Kasumi-1 (cell line): Measurements from ENCODE around the gene SLC25A17.
"Not testable (repeated sequence)": the region's sequence is repeated elsewhere in the genome, so short reads cannot be mapped to it uniquely, and the experiment has no call there.

Experiments used
- DNase-seq, 2 experiments: peaks; one replicate each; lab custom pipeline; 2025; lab: John Stamatoyannopoulos, UW

SLC25A17 gene

DNA sequence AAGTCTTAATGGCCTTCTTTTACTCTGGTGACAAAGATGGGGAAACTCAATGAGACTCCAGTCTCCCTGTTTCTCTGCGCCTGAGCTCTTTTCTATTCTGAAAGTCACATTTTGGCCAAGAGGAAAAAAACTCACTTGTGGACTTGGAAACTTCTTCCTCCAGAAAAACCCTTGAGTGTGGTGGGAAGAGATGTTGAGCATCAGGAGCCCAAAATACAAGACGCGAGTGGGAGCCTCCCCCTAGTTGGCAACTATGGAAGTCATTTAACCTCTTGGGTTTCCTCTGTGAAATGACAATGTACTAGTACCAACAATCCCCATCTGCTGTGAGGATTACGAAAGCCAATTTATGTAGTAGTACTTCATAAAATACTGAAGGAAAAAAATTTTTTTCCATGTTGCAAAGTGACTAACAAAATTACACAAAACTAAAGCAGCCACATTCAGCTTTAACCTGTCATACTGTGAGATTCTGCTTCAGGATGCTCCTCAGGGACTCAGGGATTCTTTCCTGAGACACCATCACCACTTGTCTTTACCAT lies 524 bp upstream of the SLC25A17 start:
- DNase-seq: peak; percentile 27 to 42

DNA sequence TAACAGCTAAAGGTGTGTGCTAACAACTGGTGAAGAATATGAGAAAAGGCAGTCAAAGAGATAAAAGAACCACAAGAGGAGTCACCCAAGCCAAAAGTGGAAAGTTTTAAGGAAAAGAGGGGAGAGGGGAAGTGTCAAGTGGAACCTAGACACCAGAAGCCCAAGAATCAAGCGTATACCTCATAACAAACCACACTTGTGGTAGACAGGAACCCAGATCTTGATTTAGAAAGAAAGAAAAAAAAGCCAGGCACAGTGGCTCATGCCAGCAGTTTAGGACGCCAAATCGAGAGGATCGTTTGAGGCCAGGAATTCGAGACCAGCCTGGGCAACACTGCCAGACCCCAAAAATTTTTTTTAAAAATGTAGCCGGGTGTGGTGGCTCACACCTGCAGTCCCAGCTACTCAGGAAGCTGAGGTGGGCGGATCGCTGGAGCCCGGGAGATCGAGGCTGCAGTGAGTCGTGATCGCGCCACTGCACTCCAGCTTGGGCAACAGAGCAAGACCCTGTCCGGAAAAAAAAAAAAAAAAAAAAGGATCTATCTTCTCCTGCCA lies 877 bp downstream of the SLC25A17 start:
- DNase-seq: peak in 1 of 2 experiments; percentile 14

DNA sequence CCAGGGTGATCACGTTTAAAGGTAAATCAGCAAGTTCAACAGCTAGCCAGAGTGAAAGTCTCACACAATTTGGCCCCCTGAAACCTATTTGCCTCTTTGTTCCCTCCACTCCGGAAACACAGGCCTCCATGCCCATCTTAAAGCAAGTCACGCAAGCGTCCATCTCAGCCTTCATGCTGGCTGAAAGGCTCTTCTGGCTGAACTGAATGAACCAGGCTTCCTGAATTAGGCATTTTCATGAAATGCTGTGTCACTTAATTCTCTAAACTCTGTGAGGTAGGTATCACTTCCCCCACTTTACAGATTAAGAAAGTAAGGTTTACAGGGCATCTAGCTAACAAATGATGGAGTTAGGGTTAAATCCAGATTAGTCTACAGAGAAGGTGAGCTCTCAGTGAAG lies 1.4 kb downstream of the SLC25A17 start:
- DNase-seq: no peak

DNA sequence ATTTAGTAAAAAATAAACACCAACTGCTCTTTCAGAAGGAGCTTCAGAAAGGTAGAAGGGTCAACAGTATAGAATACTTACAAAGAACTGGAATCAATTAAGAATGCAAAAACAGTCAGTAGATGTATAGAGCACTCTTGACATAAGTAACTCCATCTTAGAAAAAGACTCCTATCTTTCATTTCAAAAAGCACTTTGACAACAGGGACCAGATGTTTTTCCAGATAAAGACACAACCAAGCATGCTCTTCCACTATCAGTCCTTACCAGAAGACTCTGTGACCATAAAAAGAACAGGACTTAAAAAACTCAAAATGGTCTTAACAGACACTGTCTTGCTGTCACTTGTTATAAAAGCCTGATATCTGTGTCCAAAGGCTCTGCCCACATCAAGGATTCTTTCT lies 5.2 kb downstream of the SLC25A17 start:
- no peak for DNase-seq

DNA sequence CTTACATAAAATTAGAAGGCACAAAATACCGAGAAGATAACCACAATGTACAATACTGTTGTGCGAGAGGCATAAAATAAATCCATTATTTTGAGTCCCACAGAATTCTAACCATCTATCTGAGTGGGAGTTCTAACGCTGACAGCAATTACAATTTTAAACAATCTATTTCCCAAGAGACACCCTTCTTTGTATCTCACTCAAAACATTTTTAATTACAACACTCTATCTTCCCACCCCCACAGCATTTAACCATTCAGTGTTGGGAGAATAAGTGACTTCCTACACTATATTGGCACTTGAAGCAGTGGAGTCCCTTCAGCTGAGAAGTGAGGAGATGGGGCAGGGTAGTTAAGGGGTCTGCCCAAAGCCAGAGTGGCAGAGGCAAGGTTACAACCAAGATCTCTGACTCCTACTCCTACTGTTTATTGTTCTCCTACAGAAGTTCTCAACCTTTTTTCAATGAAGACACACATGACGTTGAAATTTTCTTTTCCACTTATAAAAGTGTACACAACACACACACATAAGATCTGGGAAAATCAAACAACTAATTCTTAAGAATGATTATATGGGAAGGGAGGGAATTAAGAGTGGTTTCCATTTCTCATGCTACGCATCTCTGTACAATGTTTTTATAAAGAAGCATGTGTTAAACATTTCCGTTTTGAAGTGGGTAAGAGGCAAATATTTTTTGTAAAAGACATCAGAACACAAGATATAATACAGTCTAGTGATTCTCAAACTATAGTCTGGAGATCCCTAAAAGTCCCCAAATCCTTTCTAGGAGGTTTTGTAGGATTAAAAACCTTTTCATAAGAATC lies 10.9 kb downstream of the SLC25A17 start:
- DNase-seq: no peak

DNA sequence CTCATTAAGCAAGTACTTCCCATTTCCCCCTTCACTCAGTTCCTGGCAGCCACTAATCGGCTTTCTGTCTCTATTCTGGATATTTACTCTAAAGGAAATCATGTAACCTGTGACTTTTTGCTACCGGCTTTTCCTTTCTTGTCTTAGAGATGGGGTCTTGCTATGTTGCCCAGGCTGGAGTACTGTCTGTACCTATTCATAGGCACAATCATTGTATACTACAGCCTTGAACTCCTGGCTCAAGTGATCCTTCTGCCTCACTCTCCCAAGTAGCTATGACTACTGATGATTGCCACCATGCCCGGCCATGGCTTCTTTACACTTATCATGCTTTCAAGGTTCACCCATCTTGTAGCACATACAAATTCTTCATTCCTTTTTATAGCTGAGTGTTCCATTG lies 12.4 kb downstream of the SLC25A17 start:
- no peak for DNase-seq

DNA sequence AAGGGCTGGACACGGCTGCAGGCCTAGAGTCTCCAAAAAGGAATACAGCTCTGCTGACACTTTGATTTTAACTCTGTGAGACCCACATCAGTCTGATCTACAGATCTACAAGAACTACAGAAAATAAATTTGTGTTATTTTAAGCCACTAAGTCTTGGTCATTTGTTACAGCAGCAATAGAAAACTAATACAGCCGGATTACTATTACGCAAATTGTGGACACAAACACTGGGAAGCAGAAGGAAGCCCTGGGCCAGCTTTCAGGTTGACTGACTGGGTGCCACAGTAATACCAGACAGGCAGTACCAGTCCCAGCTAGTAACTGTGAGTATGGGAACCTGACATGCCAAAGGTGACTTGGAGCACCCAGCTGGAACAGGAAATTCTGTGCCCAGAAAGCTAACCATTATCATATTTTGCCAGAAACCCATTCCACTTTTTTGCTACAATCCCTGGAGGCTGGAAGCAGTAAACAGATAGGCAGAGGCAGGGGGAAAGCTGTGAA lies 13.4 kb downstream of the SLC25A17 start:
- DNase-seq: no peak

DNA sequence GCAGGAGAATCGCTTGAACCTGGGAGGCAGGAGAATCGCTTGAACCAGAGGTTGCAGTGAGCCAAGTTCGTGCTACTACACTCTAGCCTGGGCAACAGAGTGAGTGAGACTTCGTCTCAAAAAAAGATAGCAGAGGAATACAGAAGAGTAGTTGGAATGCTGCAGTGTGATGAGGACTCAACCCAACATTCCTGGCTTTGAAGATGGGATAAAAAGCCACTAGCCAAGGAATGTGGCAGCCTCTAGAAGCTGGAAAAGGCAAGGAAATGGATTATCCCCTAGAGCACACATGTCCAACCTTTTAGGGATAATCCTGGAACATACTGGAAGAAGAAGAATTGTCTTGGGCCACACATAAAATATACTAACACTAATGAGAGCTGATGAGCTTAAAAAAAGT lies 13.9 kb downstream of the SLC25A17 start:
- no peak for DNase-seq

DNA sequence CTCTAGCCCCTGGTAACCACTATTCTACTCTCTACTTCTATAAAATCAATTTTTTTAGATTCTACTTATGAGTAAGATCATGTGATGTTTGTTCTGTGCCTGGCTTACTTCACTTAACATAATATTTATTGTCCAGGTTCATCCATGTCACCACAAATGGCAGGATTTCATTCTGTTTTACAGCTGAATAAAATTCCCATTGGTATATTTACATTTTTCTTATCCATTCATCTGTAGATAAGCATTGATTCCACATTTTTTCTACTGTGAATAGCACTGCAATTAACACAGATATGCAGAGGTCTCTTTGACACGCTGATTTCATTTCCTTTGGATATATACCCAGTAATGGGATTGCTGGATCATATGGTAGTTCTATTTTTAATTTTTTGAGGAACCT lies 15.8 kb downstream of the SLC25A17 start:
- DNase-seq: no peak

DNA sequence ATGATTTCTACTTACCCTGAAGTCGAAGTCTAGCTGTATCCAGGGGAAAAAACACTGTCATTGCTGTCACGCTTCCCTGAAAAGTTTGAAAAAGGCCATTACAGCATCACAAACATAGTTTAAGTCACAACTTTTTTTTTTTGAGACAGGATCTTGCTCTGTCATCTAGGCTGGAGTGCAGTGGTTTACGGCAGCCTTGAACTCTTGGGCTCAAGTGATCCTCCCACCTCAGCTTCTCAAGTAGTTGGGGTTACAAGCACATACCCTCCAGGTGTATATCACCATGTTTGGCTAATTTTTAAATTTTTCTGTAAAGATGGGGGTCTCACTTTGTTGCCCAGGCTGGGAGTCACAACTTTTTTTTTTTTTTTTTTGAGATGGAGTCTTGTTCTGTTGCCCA lies 20.1 kb downstream of the SLC25A17 start:
- DNase-seq: no peak

DNA sequence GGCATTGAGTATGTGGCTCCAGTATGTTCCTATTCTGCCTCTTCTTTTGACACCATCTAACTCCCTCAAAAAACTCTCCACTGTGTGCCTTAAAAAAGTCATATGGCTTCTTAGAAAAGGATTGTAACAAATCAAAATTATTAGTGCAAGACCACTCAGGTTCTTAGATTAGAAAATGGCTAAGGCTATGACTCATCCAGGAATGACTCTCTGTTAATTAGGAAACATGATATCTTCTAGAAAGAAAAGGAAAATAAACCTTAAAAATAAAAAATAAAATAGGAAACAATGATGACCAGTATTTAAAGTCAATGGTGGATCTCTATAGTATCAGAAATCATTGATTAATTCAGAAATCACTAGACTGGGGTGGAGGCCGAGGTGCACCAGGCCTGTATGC lies 21.7 kb downstream of the SLC25A17 start:
- DNase-seq: no peak

DNA sequence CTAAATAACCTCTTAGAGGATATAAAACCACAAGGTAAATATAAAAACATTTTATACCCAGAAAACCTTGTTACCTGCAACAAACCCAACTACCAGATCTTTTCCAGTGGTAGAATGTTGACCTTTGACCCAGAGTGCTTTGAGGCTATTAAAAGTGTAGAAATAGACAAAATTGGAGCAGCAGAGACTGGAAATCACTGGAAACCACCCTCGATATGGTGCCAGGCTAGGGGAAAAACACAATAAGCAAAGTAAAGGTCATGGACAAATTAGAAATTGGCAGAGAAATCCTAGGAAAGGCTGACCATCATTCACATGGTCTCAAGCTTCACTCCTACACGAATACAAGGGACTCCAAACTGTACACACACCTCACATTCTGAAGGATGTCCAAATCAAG lies 26.7 kb downstream of the SLC25A17 start:
- DNase-seq: no peak

DNA sequence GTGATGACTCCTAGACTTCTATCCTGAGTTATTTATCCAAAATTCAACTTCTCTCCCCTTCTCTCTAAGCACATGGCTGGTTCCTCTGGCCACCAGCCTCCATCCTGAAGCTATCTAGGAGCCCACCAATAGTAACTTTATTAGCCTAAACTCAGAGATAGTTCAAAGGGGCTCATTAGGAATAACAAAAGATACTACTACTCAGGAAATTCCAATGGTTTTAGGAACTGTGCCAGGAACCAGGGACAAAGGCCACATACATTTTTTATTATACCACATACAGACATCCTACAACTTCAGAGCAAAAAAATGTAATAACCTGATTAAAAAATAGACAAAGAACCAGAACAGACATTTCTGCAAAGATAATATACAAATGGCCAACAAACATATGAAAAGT lies 27.9 kb downstream of the SLC25A17 start:
- no peak for DNase-seq

DNA sequence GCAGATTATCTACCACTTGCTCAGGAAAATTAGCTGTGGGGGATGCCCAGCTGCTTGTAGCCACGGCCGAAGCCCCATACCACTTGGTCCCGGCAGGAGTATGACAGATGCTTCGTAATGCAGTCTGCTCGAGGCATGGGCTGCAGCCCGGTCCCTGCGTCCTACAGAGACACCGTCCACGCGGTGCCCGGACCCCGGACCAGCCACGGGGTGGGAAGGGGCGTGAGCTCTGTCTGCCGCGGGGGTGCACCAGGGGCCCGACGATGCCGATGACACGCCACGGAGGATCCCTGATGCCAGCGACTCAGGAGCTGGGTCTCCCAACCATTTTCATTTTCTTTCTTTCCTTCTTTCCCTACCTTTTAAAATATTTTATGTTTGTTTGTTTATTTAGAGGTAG lies 30.0 kb downstream of the SLC25A17 start:
- no peak for DNase-seq

DNA sequence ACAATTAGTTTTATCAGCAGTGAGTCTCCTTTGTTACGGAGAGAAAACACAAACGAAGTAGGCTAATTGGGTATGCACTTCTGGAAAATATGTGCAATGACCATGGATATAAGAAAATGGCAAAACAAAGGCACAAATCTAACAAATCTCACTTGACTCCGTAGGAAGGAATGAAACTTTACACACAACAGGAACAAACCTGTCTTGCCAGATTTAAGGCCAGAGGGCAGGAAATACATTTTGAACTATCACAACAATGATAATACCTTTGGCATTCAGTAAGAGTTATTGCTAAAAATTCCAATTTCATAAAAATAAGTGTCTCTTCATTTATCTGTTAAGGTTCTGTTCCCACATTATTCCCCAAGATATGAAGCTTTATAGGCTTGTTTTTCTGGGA lies 36.6 kb downstream of the SLC25A17 start:
- DNase-seq: no peak

DNA sequence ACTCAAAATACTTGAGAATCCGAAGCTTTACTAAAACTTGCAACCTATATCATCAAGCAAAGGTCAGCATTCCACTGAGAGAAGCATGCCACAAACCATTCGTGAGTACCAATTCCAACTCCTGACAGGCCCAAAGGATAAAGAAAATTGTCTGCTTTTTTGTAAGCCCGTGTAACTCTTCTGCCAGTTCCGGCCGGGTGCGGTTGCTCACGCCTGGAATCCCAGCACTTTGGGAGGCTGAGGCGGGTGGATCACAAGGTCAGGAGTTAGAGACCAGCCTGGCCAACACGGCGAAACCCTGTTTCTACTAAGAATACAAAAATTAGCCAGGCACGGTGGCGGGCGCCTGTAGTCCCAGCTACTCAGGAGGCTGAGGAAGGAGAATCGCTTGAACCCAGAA lies 37.4 kb downstream of the SLC25A17 start:
- DNase-seq: not testable (repeated sequence)

DNA sequence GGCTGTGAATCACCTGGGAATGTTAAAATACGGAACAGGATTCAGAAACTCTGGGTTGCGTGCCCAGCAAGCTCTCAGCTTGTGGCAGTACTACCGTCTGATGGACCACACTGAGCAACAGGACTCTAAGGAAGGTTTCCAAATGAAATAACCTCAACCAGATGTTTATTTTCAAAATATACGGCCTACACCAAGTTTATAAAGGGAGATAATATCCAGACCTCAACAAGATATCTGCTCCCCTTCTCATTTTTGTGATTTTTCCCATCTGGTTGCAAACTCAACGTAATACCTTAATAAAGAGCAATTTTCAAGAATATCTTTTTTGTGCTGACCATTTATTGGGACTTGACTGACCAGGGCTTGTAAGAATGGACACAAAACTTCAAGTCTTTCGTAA lies 49.4 kb downstream of the SLC25A17 start:
- DNase-seq: no peak

DNA sequence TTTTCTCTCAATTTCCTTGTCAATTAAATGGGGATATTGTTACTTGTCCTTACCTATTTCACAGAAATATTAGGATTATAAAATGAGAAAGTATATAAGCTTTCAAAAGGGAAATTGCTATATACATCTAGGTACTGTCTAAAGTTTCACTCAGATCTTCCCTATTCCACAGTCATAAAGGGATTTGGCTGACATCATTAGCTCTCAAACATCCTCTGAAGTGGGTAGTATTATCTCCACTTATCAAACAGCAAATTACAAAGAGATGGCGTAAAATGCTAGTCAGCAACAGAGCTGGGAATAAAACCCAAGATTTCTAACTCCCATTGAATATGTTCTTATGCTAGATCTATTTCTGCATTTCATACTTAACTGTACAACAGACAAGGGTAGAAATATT lies 50.9 kb downstream of the SLC25A17 start:
- DNase-seq: no peak

DNA sequence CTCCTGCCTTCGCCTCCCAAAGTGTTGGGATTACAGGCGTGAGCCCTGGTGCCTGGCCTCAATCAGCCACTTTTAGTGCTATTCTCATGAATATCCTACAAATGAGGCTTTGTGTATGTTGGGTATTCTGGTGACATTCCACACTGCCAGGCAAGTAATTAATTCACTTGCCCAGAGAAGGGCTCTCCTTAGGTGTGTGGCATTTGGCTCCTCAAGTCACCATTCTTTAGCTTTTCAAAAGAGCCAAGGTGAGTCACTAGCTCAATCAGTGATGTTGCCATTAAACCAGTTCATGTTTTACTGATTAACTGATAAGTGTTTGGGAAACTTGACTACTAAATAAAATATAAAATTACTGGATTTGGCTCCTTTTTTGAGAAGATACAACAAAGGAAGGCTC lies 52.2 kb downstream of the SLC25A17 start:
- DNase-seq: no peak

DNA sequence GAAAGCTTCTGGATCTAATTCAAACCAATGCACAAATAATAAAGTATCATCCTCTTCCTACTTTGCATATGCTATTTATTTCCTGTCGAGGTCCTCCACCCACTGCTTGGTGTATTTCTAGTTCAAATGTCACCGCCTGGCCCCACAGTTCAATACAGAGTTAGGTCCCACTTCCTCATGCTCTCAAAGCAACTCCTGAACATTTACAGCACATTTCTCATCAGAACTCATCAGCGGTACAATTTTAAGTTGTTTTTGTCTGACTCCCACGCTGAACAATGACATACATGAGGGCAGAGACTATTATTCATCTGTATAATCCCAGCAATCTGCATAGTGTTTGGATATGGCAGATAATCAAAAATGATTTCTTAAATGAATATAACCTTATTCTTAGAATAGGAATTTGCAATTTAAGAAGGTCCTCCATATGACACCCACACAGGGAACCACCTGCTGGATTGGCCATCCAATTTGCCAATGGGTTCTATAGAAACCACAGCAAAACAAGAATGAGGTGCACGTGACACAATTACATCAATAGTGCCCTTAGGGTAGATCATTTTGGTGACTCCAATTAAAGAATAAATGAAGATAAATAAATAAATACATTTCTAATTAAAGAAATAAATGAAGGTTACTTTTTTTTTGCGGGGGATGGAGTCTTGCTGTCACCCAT lies 54.2 kb downstream of the SLC25A17 start:
- DNase-seq: no peak

DNA sequence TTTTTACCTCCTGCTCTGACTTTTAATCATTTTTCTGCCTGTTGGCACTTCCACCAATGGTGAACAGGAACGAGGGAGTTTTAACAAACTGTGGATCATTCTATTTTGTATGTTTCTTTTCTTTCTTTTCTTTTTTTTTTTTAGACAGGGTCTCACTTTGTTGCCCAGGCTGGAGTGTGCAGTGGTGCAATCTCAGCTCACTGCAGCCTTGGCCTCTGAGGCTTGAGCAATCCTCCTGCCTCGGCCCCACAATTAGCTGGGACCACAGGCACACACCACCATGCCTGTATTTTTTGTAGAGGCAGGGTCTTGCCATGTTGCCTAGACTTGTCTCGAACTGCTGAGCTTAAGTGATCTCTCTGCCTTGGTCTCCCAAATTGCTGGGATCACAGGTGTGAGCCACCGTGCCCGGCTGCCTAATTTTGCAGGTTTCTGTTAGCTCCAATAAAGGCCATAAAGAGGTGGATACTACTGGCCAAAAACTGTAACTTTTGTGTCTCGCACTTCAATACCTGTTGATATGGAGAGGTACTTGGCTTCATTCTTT lies 59.8 kb downstream of the SLC25A17 start:
- no peak for DNase-seq

DNA sequence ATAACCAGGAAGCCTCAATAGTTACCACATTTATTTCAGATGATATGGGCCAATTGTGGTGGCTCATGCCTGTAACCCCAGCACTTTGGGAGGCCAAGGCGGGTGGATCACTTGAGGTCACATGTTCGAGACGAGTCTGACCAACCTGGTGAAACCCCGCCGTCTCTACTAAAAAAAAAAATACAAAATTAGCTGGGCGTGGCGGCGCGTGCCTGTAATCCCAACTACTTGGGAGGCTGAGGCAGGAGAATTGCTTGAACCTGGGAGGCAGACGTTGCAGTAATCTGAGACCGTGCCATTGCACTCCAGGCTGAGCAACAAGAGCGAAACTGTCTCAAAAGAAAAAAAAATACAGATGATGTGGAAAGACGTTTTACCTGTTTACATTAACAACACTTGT lies 60.3 kb downstream of the SLC25A17 start:
- not testable (repeated sequence) for DNase-seq

DNA sequence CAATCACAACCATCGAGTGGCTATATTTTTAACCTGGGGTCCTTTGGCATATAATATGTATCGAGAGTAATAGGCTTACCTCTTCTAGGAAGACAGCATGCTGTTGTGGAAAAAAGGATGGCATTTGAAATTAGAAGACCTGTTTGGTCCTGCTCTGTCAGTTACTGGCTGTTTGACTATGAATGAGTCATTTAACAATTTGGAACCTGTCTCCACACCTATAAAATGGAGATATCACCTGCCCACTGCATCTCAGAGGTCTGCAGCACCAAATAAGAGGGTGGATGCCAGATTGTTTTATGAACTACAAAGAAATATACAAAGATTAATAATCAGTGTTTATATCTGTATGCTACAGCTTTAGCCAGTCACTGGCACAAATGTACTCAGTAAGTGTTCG lies 60.8 kb downstream of the SLC25A17 start:
- DNase-seq: no peak
